ENCODE results near the gene SULF2. TPM values are rescaled to one million over a fixed set of nuclear protein-coding genes. Genes with fewer than 3 reads are reported as not detected.

The SULF2 gene
- total RNA-seq, 1 donor from 2014 or later, result 78.2 TPM

DNA sequence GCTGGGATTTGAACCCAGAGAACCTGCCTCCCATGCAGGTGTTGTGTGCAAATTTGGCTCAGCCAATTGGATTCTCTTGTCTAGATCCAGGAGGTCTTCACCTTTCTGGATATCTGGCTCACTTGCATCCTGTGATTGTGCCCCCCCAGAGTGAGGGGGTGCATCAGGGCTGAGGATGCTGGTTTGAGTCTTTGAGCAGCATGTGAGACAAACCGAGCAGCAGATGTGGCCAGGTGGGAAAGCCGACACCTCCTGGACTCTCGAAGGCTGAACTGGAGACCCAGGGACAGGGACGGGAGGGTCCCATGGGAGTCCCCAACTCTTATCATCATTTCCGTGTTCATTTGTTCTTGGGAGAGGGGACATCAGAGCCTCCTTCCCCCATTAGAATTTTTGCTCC lies 30.6 kb upstream of the SULF2 start:
- DNase-seq (ENCODE audit: low read depth), result no peak
- TF ChIP-seq, protein P1, sequence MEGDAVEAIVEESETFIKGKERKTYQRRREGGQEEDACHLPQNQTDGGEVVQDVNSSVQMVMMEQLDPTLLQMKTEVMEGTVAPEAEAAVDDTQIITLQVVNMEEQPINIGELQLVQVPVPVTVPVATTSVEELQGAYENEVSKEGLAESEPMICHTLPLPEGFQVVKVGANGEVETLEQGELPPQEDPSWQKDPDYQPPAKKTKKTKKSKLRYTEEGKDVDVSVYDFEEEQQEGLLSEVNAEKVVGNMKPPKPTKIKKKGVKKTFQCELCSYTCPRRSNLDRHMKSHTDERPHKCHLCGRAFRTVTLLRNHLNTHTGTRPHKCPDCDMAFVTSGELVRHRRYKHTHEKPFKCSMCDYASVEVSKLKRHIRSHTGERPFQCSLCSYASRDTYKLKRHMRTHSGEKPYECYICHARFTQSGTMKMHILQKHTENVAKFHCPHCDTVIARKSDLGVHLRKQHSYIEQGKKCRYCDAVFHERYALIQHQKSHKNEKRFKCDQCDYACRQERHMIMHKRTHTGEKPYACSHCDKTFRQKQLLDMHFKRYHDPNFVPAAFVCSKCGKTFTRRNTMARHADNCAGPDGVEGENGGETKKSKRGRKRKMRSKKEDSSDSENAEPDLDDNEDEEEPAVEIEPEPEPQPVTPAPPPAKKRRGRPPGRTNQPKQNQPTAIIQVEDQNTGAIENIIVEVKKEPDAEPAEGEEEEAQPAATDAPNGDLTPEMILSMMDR (IDR thresholded peaks at IDR 0.05; ENCODE audit: insufficient read depth, low read length, poor library complexity, severe bottlenecking), result no peak
- Histone ChIP-seq H3K36me3 (ENCODE audit: control insufficient read depth, insufficient read depth, low read length) (no peaks in the 10 kb centered on the region), H3K27me3 (ENCODE audit: control insufficient read depth, insufficient read depth, low read length) (no peaks in the 10 kb centered on the region), H3K4me3 (ENCODE audit: low read depth, low read length) (no peak overlapping the region)

DNA sequence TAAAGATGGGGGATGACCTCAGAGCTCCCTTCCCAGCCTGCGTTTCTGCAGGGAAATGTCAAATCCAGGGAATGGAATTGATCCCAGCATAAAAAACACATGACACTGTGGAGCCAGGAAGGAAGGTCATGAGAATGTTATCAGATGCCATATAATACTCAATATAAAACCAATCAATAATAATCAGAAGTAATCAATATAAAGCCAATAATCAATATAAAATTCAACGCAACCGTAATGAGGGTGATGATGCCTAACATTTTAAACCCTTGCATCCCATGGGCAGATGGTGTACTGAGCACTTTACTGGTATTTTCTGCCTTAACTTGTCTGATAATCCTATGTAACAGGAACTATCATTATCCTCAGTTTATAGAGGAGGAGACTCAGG lies 30.1 kb upstream of the SULF2 start:
- Histone ChIP-seq H3K27me3 (ENCODE audit: control insufficient read depth, insufficient read depth, low read length) (no peaks in the 10 kb centered on the region), H3K36me3 (ENCODE audit: control insufficient read depth, insufficient read depth, low read length) (no peaks in the 10 kb centered on the region), H3K4me3 (ENCODE audit: low read depth, low read length) (no peak overlapping the region)
- TF ChIP-seq, protein P1 (IDR thresholded peaks at IDR 0.05; ENCODE audit: insufficient read depth, low read length, poor library complexity, severe bottlenecking), result no peak
- no peak for DNase-seq (ENCODE audit: low read depth)

GRCh38 chr20:47814632-47815415 lies 29.5 kb upstream of the SULF2 start:
- no peak for DNase-seq (ENCODE audit: low read depth)
- Histone ChIP-seq H3K36me3 (ENCODE audit: control insufficient read depth, insufficient read depth, low read length) (no peaks in the 10 kb centered on the region), H3K4me3 (ENCODE audit: low read depth, low read length) (no peak overlapping the region), H3K27me3 (ENCODE audit: control insufficient read depth, insufficient read depth, low read length) (no peaks in the 10 kb centered on the region)
- TF ChIP-seq, protein P1 (IDR thresholded peaks at IDR 0.05; ENCODE audit: insufficient read depth, low read length, poor library complexity, severe bottlenecking), result no peak

GRCh38 chr20:47810721-47811347 lies 25.6 kb upstream of the SULF2 start:
- Histone ChIP-seq H3K4me3 (ENCODE audit: low read depth, low read length) (no peak overlapping the region), H3K36me3 (ENCODE audit: control insufficient read depth, insufficient read depth, low read length) (no peaks in the 10 kb centered on the region), H3K27me3 (ENCODE audit: control insufficient read depth, insufficient read depth, low read length) (no peaks in the 10 kb centered on the region)
- DNase-seq (ENCODE audit: low read depth), result no peak
- TF ChIP-seq, protein P1 (IDR thresholded peaks at IDR 0.05; ENCODE audit: insufficient read depth, low read length, poor library complexity, severe bottlenecking), result no peak

DNA sequence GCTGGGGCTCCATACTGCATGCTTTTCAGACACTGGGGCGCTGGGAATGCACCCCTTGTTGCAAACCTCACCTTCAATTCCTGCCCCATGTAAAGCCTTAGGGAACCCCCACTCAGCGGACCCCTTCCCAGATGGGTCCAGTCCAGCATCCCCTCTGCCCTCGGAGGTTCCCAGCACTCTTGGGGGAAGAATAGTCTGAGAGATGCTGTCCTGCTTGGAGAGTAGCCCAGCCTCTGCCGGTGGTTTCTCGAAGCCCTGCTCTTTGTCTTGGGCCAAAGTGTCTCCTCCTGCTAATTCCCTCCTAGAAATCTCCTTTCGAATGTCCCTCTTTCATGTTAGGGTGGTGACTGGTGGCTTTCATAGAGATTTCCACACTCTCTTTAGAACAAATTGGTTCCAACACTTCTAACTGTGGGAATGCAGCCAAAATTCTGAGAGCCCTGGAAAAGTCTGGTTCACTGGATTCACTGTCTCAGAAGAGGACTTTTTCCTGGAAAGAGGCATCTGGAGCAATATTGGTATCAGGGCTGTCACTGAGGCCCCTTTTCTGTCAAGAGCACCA lies 24.9 kb upstream of the SULF2 start:
- no peak for DNase-seq (ENCODE audit: low read depth)
- H3K27me3 ChIP-seq (ENCODE audit: control insufficient read depth, insufficient read depth, low read length), result no peaks in the 10 kb centered on the region
- TF ChIP-seq, protein P1 (IDR thresholded peaks at IDR 0.05; ENCODE audit: insufficient read depth, low read length, poor library complexity, severe bottlenecking), result no peak
- no peaks in the 10 kb centered on the region for H3K36me3 ChIP-seq (ENCODE audit: control insufficient read depth, insufficient read depth, low read length)
- H3K4me3 ChIP-seq (ENCODE audit: low read depth, low read length), result no peak overlapping the region
